Measurements from ENCODE around the gene PC.

DNA sequence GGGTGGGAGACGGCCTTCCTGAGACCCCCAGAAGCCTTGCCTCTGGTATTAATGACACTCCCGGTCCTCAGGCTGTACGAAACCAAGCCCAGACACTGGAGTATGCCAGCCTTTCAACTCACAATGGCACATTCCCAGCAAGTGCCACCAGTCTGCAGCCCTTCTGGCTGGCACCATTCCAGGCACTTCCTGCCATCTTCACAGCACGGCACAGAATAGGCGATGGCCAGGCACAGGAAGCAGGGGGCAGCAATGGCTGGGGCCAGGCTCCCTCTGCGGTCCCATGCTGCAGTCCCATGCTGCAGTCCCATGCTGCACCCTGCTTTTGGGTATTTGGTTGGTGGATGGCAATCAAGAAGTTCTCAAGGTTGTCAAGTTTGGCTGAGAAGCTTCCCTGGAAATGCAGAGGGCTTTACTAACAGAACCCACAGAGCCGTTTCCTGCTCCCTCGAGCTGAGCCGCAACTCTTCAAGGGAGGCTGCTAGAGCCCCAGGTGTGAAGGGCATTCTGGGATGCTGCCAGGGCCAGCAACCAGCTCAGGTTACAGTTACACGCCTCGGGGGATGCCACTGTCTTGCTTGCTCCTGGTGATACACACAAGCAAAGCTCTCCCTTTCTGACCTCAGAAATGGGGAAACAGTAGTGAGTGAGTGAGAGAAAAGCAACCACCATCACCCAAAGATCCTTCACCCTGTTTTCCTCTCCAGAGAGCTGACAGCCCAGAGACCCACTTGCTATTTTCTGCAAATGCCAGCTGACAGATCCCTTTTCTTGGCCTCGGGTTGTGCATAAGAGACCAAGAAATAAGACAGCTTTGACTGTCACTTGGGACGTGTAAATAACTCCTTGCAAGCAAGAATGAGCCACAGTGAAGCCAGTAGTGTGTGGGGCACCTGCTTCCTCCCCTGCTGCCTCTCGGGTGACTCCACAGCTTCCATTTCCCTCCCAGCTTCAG, 77.4 kb downstream of the PC start:
- TF ChIP-seq, protein P1, sequence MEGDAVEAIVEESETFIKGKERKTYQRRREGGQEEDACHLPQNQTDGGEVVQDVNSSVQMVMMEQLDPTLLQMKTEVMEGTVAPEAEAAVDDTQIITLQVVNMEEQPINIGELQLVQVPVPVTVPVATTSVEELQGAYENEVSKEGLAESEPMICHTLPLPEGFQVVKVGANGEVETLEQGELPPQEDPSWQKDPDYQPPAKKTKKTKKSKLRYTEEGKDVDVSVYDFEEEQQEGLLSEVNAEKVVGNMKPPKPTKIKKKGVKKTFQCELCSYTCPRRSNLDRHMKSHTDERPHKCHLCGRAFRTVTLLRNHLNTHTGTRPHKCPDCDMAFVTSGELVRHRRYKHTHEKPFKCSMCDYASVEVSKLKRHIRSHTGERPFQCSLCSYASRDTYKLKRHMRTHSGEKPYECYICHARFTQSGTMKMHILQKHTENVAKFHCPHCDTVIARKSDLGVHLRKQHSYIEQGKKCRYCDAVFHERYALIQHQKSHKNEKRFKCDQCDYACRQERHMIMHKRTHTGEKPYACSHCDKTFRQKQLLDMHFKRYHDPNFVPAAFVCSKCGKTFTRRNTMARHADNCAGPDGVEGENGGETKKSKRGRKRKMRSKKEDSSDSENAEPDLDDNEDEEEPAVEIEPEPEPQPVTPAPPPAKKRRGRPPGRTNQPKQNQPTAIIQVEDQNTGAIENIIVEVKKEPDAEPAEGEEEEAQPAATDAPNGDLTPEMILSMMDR (IDR thresholded peaks at IDR 0.05) = no peak
- no peak for TF ChIP-seq SIN3A (IDR thresholded peaks at IDR 0.05; ENCODE audit: borderline replicate concordance, low read depth, low read length)
- TF ChIP-seq EZH2phosphoT487 (IDR thresholded peaks at IDR 0.05; ENCODE audit: borderline replicate concordance, low read depth) = no peak
- TF ChIP-seq YY1 (IDR thresholded peaks at IDR 0.05; ENCODE audit: low read depth) = no peak
- TF ChIP-seq CHD2 (IDR thresholded peaks at IDR 0.05; ENCODE audit: low read length, partially characterized antibody) = no peak
- TF ChIP-seq, protein P2, sequence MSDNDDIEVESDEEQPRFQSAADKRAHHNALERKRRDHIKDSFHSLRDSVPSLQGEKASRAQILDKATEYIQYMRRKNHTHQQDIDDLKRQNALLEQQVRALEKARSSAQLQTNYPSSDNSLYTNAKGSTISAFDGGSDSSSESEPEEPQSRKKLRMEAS (IDR thresholded peaks at IDR 0.05; ENCODE audit: low read depth) = no peak
- no peak for TF ChIP-seq GABPA (IDR thresholded peaks at IDR 0.05; ENCODE audit: low read depth)

Measured in SK-N-SH (cell line).